PC-9 (cell line): Measurements from ENCODE around the gene ASXL1. TPM values are rescaled to one million over a fixed set of nuclear protein-coding genes. Genes with fewer than 3 reads are reported as not detected.

Source experiments
- BruUV-seq: library from RNA; stranded (reverse); fragments of 400-500 nt; replicated peaks from 2 replicates; lab custom pipeline; 2021; lab: Mats Ljungman, UMichigan
- CTCF ChIA-PET: fragments of 300-600 bp; sonication (Branson Sonifier 250); formaldehyde crosslinking; loops from one replicate; lab custom pipeline; 2022; ENCODE audit warnings: antibody characterized with exemption; lab: Charles Lee
- POLR2A ChIA-PET: fragments of 300-600 bp; sonication (Branson Sonifier 250); formaldehyde crosslinking; loops from one replicate; lab custom pipeline; 2022; ENCODE audit warnings: antibody characterized with exemption; ENCODE audit not compliant: unreplicated experiment; lab: Charles Lee
- DNase-seq, 2 experiments: peaks; one replicate each; pipeline versions ENCODE4 v3.0.0 to v3.0.0-alpha.2; 2015 to 2022; ENCODE audit warnings: mixed read lengths in 1 of 2
- H2AFZ ChIP-seq: fragments of 200-600 bp; sonication (generic); 2 replicates; pipeline ENCODE4 v1.8.1; 2017; ENCODE audit warnings: antibody characterized with exemption
- H3F3A ChIP-seq: fragments of 200-600 bp; sonication (generic); 2 replicates; pipeline ENCODE4 v1.8.1; 2017; ENCODE audit warnings: antibody characterized with exemption, mild to moderate bottlenecking, low read depth; ENCODE audit not compliant: insufficient read depth
- H3K27ac ChIP-seq: fragments of 200-600 bp; sonication (generic); 2 replicates; pipeline ENCODE4 v1.6.1; 2016; ENCODE audit warnings: mixed run types
- H3K27me3 ChIP-seq: fragments of 200-600 bp; sonication (generic); 2 replicates; pipeline ENCODE4 v1.6.1; 2016; ENCODE audit warnings: low read depth, mixed run types; ENCODE audit not compliant: insufficient read depth
- H3K36me3 ChIP-seq: fragments of 200-600 bp; sonication (generic); 2 replicates; pipeline ENCODE4 v1.6.1; 2016; ENCODE audit warnings: low read depth, mixed run types
- H3K4me1 ChIP-seq: fragments of 200-600 bp; sonication (generic); replicated peaks from 2 replicates; pipeline ENCODE4 v1.6.1; 2016; ENCODE audit warnings: mixed run types; ENCODE audit not compliant: insufficient read depth
- H3K4me2 ChIP-seq: fragments of 200-600 bp; sonication (generic); 2 replicates; pipeline ENCODE4 v1.6.1; 2017; ENCODE audit warnings: mixed run types
- H3K4me3 ChIP-seq: fragments of 200-600 bp; sonication (generic); 2 replicates; pipeline ENCODE4 v1.6.1; 2016; ENCODE audit warnings: mixed run types
- H3K79me2 ChIP-seq: fragments of 200-600 bp; sonication (generic); 2 replicates; pipeline ENCODE4 v1.6.1; 2017; ENCODE audit warnings: low read depth, mixed run types
- H3K9me2 ChIP-seq: fragments of 200-600 bp; sonication (generic); 2 replicates; pipeline ENCODE4 v1.8.1; 2017; ENCODE audit warnings: mild to moderate bottlenecking; ENCODE audit not compliant: insufficient read depth
- H3K9me3 ChIP-seq: fragments of 200-600 bp; sonication (generic); 2 replicates; pipeline ENCODE4 v1.8.1; 2016; ENCODE audit warnings: low read depth; ENCODE audit not compliant: insufficient read depth
- H4K20me1 ChIP-seq: fragments of 200-600 bp; sonication (generic); 2 replicates; pipeline ENCODE4 v1.8.1; 2017; ENCODE audit not compliant: insufficient read depth
- EZH2 ChIP-seq: fragments of 200-600 bp; sonication (generic); IDR thresholded peaks from 2 replicates; pipeline ENCODE4 v1.8.0; 2017; ENCODE audit warnings: antibody characterized with exemption, low read depth
- intact Hi-C: fragments of 100-400 bp; cut with micrococcal nuclease; formaldehyde crosslinking; loops from one replicate; pipeline ENCODE4 v1.10.0; 2022; ENCODE audit not compliant: unreplicated experiment
- total RNA-seq: library from RNA; stranded (reverse); gene quantifications from 2 replicates; pipeline ENCODE4 v1.2.3, GENCODE V29; 2021
- TF ChIP-seq, protein P1 (sequence below): fragments of 200-600 bp; sonication (generic); conservative IDR thresholded peaks from 2 replicates; pipeline ENCODE4 v1.6.1; 2017; ENCODE audit warnings: mixed run types, antibody characterized with exemption, mild to moderate bottlenecking, moderate library complexity

ASXL1 gene
- total RNA-seq, 1 experiment from 2014 or later = 123 TPM

DNA sequence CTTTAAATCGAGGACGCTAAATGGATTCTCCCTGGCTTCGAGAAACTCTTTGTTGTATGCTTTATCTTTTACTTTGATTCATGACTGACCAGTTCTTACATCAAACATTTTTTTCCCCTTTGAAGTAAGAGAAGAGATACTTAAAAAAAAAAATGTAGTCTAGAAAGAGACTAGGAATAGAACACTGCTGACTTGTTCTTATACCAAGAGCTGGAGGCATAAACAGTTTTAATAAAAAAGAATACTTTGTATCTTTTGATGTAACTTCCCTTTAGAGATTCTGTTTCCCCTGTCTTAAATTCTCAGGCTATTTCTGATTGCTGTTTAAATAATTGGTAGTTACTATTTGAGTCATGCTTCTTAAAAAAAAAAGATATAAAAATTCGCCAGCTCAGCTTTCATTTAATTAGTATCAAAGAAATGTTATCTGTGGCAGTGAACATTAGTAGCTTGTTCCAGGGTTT, 4.8 kb downstream of the ASXL1 start:
- H3K36me3 ChIP-seq = 0 out of 2 replicates have a peak, but pooled peaks cover 4% of the 10 kb centered on the region
- H3K9me2 ChIP-seq = no peaks in the 10 kb centered on the region
- H3K4me1 ChIP-seq = peaks cover 14% of the 10 kb centered on the region
- no peak overlapping the region for H2AFZ ChIP-seq
- ChIA-PET POLR2A (no interaction called here), CTCF (no interaction called here)
- no peaks in the 10 kb centered on the region for H3K27me3 ChIP-seq
- intact Hi-C loops = no loop called here
- BruUV-seq = no TSS peak
- H3K79me2 ChIP-seq = peaks cover 93% of the 10 kb centered on the region
- H3K27ac ChIP-seq = no peak overlapping the region
- TF ChIP-seq, protein P1, sequence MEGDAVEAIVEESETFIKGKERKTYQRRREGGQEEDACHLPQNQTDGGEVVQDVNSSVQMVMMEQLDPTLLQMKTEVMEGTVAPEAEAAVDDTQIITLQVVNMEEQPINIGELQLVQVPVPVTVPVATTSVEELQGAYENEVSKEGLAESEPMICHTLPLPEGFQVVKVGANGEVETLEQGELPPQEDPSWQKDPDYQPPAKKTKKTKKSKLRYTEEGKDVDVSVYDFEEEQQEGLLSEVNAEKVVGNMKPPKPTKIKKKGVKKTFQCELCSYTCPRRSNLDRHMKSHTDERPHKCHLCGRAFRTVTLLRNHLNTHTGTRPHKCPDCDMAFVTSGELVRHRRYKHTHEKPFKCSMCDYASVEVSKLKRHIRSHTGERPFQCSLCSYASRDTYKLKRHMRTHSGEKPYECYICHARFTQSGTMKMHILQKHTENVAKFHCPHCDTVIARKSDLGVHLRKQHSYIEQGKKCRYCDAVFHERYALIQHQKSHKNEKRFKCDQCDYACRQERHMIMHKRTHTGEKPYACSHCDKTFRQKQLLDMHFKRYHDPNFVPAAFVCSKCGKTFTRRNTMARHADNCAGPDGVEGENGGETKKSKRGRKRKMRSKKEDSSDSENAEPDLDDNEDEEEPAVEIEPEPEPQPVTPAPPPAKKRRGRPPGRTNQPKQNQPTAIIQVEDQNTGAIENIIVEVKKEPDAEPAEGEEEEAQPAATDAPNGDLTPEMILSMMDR = no peak
- no peak for TF ChIP-seq EZH2
- H3K9me3 ChIP-seq = no peaks in the 10 kb centered on the region
- H3K4me3 ChIP-seq = no peak overlapping the region
- peaks cover 91% of the 10 kb centered on the region for H4K20me1 ChIP-seq
- DNase-seq = no peak
- H3K4me2 ChIP-seq = no peak overlapping the region
- peaks cover 10% of the 10 kb centered on the region for H3F3A ChIP-seq

DNA sequence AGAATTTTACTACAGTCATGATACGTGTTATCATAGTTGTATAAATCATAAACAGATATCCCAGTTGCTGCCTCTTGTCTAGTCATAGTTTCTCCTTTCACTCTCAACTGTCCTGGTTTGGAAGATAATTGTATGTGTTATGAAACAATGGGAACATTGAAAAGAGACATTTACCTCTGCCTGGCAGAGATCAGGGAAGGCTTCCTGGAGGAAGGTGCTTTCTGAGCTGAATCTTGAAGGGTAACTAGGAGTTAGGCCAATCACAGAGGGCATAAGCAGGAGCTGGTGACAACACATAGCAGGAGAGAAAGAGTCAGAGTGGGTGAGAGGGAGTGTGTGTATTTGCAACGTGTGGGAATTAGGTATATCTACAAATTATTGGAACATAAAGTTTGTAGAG, 5.4 kb downstream of the ASXL1 start:
- Histone ChIP-seq H3K4me3 (no peak overlapping the region), H3K27ac (no peak overlapping the region), H3K27me3 (no peaks in the 10 kb centered on the region), H3K79me2 (peaks cover 97% of the 10 kb centered on the region), H3K36me3 (0 out of 2 replicates have a peak, but pooled peaks cover 4% of the 10 kb centered on the region), H3K9me3 (no peaks in the 10 kb centered on the region), H3K9me2 (no peaks in the 10 kb centered on the region), H3K4me1 (peaks cover 14% of the 10 kb centered on the region), H3F3A (peaks cover 10% of the 10 kb centered on the region), H2AFZ (no peak overlapping the region), H3K4me2 (no peak overlapping the region), H4K20me1 (peaks cover 95% of the 10 kb centered on the region)
- no peak for DNase-seq
- ChIA-PET POLR2A (interaction anchor here (0.6 kb wide), 1 partner anchor 36 kb away, joined by 6 read pairs; no protein-coding TSS in a partner anchor), CTCF (no interaction called here)
- no TSS peak for BruUV-seq
- TF ChIP-seq, protein P1 = no peak
- no peak for TF ChIP-seq EZH2
- intact Hi-C loops = no loop called here

DNA sequence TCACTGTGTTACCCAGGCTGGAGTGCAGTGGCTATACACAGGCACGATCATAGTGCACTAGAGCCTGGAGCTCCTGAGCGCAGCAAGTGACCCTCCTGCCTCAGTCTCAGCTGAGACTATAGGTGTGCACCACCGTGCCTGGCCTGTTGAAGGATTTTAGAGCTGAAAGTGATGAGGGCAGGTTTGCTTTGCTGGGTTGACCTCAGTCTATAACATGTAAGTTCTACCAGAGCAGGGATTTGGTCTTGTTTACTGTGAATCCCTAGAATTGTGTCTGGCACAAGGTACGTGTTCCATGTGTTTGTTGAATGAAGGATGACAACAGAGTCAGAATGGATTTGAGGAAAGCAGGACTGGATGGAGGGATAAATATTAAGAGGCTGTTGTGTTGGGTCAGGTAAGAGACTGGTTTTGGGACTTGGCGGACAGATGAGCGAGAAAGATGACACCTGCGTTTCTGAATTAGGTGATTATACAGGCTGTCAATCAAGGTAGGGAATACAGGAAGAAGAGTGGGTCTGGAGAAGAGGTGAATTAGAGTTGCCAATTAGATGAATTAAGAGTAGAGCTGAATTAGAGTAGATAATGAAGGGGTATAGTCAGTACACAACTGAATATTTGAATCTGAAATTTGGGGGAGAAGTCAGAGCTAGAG, 6.5 kb downstream of the ASXL1 start:
- POLR2A ChIA-PET = interaction anchor here (0.5 to 0.6 kb wide), 2 partner anchors 30 to 49 kb away, joined by 3 read pairs; no protein-coding TSS in a partner anchor
- peaks cover 11% of the 10 kb centered on the region for H3K36me3 ChIP-seq
- BruUV-seq = no TSS peak
- TF ChIP-seq EZH2 = no peak
- TF ChIP-seq, protein P1 = no peak
- H3K27ac ChIP-seq = no peak overlapping the region
- no peak for DNase-seq
- peaks cover 96% of the 10 kb centered on the region for H4K20me1 ChIP-seq
- no peak overlapping the region for H2AFZ ChIP-seq
- CTCF ChIA-PET = no interaction called here
- no peak overlapping the region for H3K4me2 ChIP-seq
- H3K4me1 ChIP-seq = peaks cover 12% of the 10 kb centered on the region
- H3F3A ChIP-seq = peaks cover 15% of the 10 kb centered on the region
- no peaks in the 10 kb centered on the region for H3K9me3 ChIP-seq
- no peaks in the 10 kb centered on the region for H3K27me3 ChIP-seq
- peaks cover 98% of the 10 kb centered on the region for H3K79me2 ChIP-seq
- no peak overlapping the region for H3K4me3 ChIP-seq
- intact Hi-C loops = no loop called here
- H3K9me2 ChIP-seq = no peaks in the 10 kb centered on the region
